H1 (cell line): ENCODE results near the gene SLC35G2. TPM values are rescaled to one million over a fixed set of nuclear protein-coding genes. Genes with fewer than 3 reads are reported as not detected.

ENCODE experiments used
- CTCF ChIA-PET: fragments of 300-600 bp; sonication (Branson Sonifier 250); formaldehyde crosslinking; loops from one replicate; lab custom pipeline; 2021; ENCODE audit not compliant: partially characterized antibody; lab: Charles Lee
- POLR2A ChIA-PET: fragments of 300-600 bp; sonication (Branson Sonifier 250); formaldehyde crosslinking; loops from one replicate; lab custom pipeline; 2021; ENCODE audit warnings: inconsistent platforms; ENCODE audit not compliant: partially characterized antibody; lab: Charles Lee
- DNase-seq, 2 experiments: peaks; one replicate each; pipeline versions ENCODE4 v3.0.0 to v3.0.0-alpha.2; 2010 to 2022; ENCODE audit warnings: low spot score in 2 of 2, low read depth in 1 of 2, mixed read lengths in 1 of 2
- FAIRE-seq: peaks from 2 replicates; lab custom pipeline; 2011; peaks lifted over from hg19 to GRCh38; lab: Jason Lieb, UNC
- H2AFZ ChIP-seq: 2 replicates; pipeline ENCODE4 v1.8.1; 2012; ENCODE audit warnings: low read length, inconsistent platforms
- H2AK5ac ChIP-seq: 2 replicates; pipeline ENCODE4 v1.6.1; 2013; ENCODE audit warnings: low read depth, low read length
- H2BK120ac ChIP-seq: replicated peaks from 2 replicates; pipeline ENCODE3; 2013; ENCODE audit warnings: low read depth, low read length, inconsistent platforms
- H2BK12ac ChIP-seq: 2 replicates; pipeline ENCODE4 v1.6.1; 2013; ENCODE audit warnings: low read depth, low read length
- H2BK15ac ChIP-seq: 2 replicates; pipeline ENCODE4 v1.6.1; 2013; ENCODE audit warnings: low read length
- H2BK20ac ChIP-seq: 2 replicates; pipeline ENCODE4 v1.6.1; 2013; ENCODE audit warnings: low read length
- H2BK5ac ChIP-seq: 2 replicates; pipeline ENCODE4 v1.6.1; 2013; ENCODE audit warnings: low read depth, low read length
- H3K14ac ChIP-seq: 2 replicates; pipeline ENCODE4 v1.6.1; 2013; ENCODE audit warnings: inconsistent platforms; ENCODE audit not compliant: insufficient read length
- H3K18ac ChIP-seq: 2 replicates; pipeline ENCODE4 v1.6.1; 2013; ENCODE audit warnings: low read length; ENCODE audit errors: extremely low read depth
- H3K23ac ChIP-seq: 2 replicates; pipeline ENCODE4 v1.6.1; 2013; ENCODE audit warnings: inconsistent platforms; ENCODE audit not compliant: insufficient read length
- H3K23me2 ChIP-seq: 2 replicates; pipeline ENCODE4 v1.6.1; 2013; ENCODE audit warnings: low read depth, low read length
- H3K27ac ChIP-seq: 2 replicates; pipeline ENCODE4 v1.6.1; 2011; ENCODE audit warnings: low read depth, low read length, inconsistent platforms
- H3K27me3 ChIP-seq, 4 experiments: replicated peaks in 1 of 4; 1 replicate in 1 of 4; 2 replicates in 3 of 4; pipeline versions ENCODE4 v1.6.1 to v1.8.1; 2011 to 2013; ENCODE audit warnings: low read length in 3 of 4, mild to moderate bottlenecking in 3 of 4, inconsistent platforms in 2 of 4, mixed read lengths in 2 of 4, moderate library complexity in 1 of 4; ENCODE audit not compliant: control insufficient read depth in 3 of 4, insufficient read depth in 3 of 4; ENCODE audit errors: extremely low read depth in 1 of 4
- H3K36me3 ChIP-seq, 4 experiments: 2 replicates each; pipeline versions ENCODE4 v1.6.1 to v1.8.1; 2011 to 2013; ENCODE audit warnings: mild to moderate bottlenecking in 4 of 4, low read length in 3 of 4, moderate library complexity in 2 of 4, control low read depth in 1 of 4, inconsistent platforms in 1 of 4; ENCODE audit not compliant: insufficient read depth in 4 of 4, control insufficient read depth in 2 of 4
- H3K4ac ChIP-seq: replicated peaks from 2 replicates; pipeline ENCODE3; 2013; ENCODE audit warnings: low read length, low read depth, mixed read lengths, inconsistent platforms; ENCODE audit not compliant: insufficient read length
- H3K4me1 ChIP-seq, 4 experiments: replicated peaks in 1 of 4; 1 replicate in 1 of 4; 2 replicates in 3 of 4; pipeline versions ENCODE4 v1.6.1 to v1.8.1; 2011 to 2013; ENCODE audit warnings: low read length in 3 of 4, inconsistent platforms in 2 of 4, mixed read lengths in 1 of 4; ENCODE audit not compliant: insufficient read depth in 4 of 4, control insufficient read depth in 3 of 4
- H3K4me2 ChIP-seq, 2 experiments: 2 replicates each; pipeline versions ENCODE4 v1.6.1 to v1.8.1; 2011 to 2013; ENCODE audit warnings: low read depth in 2 of 2, low read length in 2 of 2, control low read depth in 1 of 2, inconsistent platforms in 1 of 2, mild to moderate bottlenecking in 1 of 2; ENCODE audit not compliant: insufficient read depth in 1 of 2
- H3K4me3 ChIP-seq, 4 experiments: fragments of 200-600, 300-600 bp in 1 of 4; sonication (generic), shearing (Covaris generic), sonication (Bioruptor Twin) in 1 of 4; 2 replicates each; pipeline versions ENCODE4 v1.5.1 to v1.8.1; 2011 to 2016; ENCODE audit warnings: low read length in 4 of 4, low read depth in 3 of 4, control low read depth in 2 of 4, inconsistent platforms in 2 of 4, mild to moderate bottlenecking in 2 of 4, mixed read lengths in 1 of 4, moderate library complexity in 1 of 4; ENCODE audit not compliant: insufficient read depth in 2 of 4; ENCODE audit errors: extremely low read depth in 1 of 4
- H3K56ac ChIP-seq: replicated peaks from 2 replicates; pipeline ENCODE3; 2013; ENCODE audit warnings: low read depth, mild to moderate bottlenecking, mixed read lengths, low read length, inconsistent platforms; ENCODE audit not compliant: insufficient read length
- H3K79me1 ChIP-seq: 2 replicates; pipeline ENCODE4 v1.6.1; 2013; ENCODE audit warnings: low read depth, low read length, control low read depth
- H3K79me2 ChIP-seq, 2 experiments: 2 replicates each; pipeline versions ENCODE4 v1.6.1 to v1.8.1; 2012 to 2013; ENCODE audit warnings: low read length in 2 of 2, mild to moderate bottlenecking in 2 of 2, inconsistent platforms in 1 of 2; ENCODE audit not compliant: insufficient read depth in 2 of 2, control insufficient read depth in 1 of 2
- H3K9ac ChIP-seq, 4 experiments: replicated peaks in 1 of 4; 1 replicate in 1 of 4; 2 replicates in 3 of 4; pipeline versions ENCODE4 v1.6.1 to v1.8.1; 2011 to 2013; ENCODE audit warnings: low read depth in 3 of 4, low read length in 3 of 4, control low read depth in 2 of 4, mild to moderate bottlenecking in 2 of 4, moderate library complexity in 2 of 4, inconsistent platforms in 1 of 4; ENCODE audit errors: extremely low read depth in 1 of 4
- H3K9me3 ChIP-seq, 2 experiments: 2 replicates each; pipeline versions ENCODE4 v1.6.1 to v1.8.1; 2012 to 2013; ENCODE audit warnings: mild to moderate bottlenecking in 2 of 2, moderate library complexity in 2 of 2, control low read depth in 1 of 2, inconsistent platforms in 1 of 2, low read depth in 1 of 2, low read length in 1 of 2, mixed read lengths in 1 of 2; ENCODE audit not compliant: insufficient read depth in 2 of 2
- H4K20me1 ChIP-seq, 2 experiments: replicated peaks in 1 of 2; 2 replicates each; pipeline versions ENCODE3 to v1.8.1; 2011 to 2013; ENCODE audit warnings: inconsistent platforms in 2 of 2, low read length in 2 of 2, mild to moderate bottlenecking in 1 of 2; ENCODE audit not compliant: insufficient read depth in 2 of 2, control insufficient read depth in 1 of 2
- H4K5ac ChIP-seq: 2 replicates; pipeline ENCODE4 v1.6.1; 2013; ENCODE audit warnings: low read length, low read depth, mixed read lengths, inconsistent platforms; ENCODE audit not compliant: insufficient read length
- H4K8ac ChIP-seq: 2 replicates; pipeline ENCODE4 v1.8.0; 2013; ENCODE audit warnings: mild to moderate bottlenecking, moderate library complexity, low read length, inconsistent platforms; ENCODE audit not compliant: insufficient read depth; ENCODE audit errors: extremely low read depth
- H4K91ac ChIP-seq: replicated peaks from 2 replicates; pipeline ENCODE3; 2013; ENCODE audit warnings: low read length, mixed read lengths, inconsistent platforms; ENCODE audit not compliant: insufficient read length
- BACH1 ChIP-seq: IDR thresholded peaks from 2 replicates; pipeline ENCODE4 v1.6.1; 2012; ENCODE audit warnings: low read length, improper control_type of control experiment
- BCL11A ChIP-seq, 2 experiments: IDR thresholded peaks; one replicate each; pipeline ENCODE4 v1.6.1; 2011; ENCODE audit warnings: low read depth in 2 of 2, low read length in 2 of 2, mild to moderate bottlenecking in 2 of 2
- CBX8 ChIP-seq: fragments of 300-800, 300-1000 bp; sonication (generic); IDR thresholded peaks from 2 replicates; pipeline ENCODE4 v1.7.1; 2016; ENCODE audit warnings: low read depth, low read length, borderline replicate concordance
- CHD1 ChIP-seq: IDR thresholded peaks from 2 replicates; pipeline ENCODE4 v1.6.1; 2012; ENCODE audit warnings: low read depth, low read length, improper control_type of control experiment
- CTBP2 ChIP-seq: IDR thresholded peaks from 2 replicates; pipeline ENCODE4 v1.7.0; 2011; ENCODE audit warnings: borderline replicate concordance, mild to moderate bottlenecking, moderate library complexity, mixed read lengths, low read length; ENCODE audit not compliant: insufficient read depth, insufficient read length
- TBP ChIP-seq: IDR thresholded peaks from 2 replicates; pipeline ENCODE4 v1.6.1; 2011; ENCODE audit warnings: low read depth, low read length, improper control_type of control experiment
- ZNF274 ChIP-seq: IDR thresholded peaks from 2 replicates; pipeline ENCODE4 v1.7.0; 2012; ENCODE audit warnings: low read length, borderline replicate concordance; ENCODE audit errors: extremely low read depth
- WGBS, 2 experiments: shearing (Covaris generic) in 1 of 2; methylation state at CpG; one replicate each; pipeline versions ENCODE4 v1.1.6 to v1.1.7; 2013 to 2015; ENCODE audit warnings: low lambda C conversion rate in 2 of 2, mixed read lengths in 2 of 2, inconsistent platforms in 1 of 2, low coverage in 1 of 2, missing lambda C conversion rate in 1 of 2; ENCODE audit not compliant: insufficient replicate concordance in 2 of 2, insufficient coverage in 1 of 2, insufficient read length in 1 of 2; ENCODE audit errors: extremely low coverage in 1 of 2, missing lambda C conversion rate in 1 of 2; 5-methylcytosine and 5-hydroxymethylcytosine counted together
- polyA plus RNA-seq, 7 experiments: library from polyadenylated mRNA; depleted of rRNA in 3 of 7; stranded (reverse) in 5 of 7; unstranded in 2 of 7; fragments of >200 nt in 5 of 7; fragments of 200-250 nt in 2 of 7; gene quantifications; 1 replicate in 5 of 7; 2 replicates in 1 of 7; 4 replicates in 1 of 7; pipeline versions ENCODE4 v1.2.1 to v1.2.3, GENCODE V29; 2011 to 2013; ENCODE audit warnings: missing spikeins in 2 of 7, mixed read lengths in 2 of 7
- total RNA-seq: library from RNA; stranded (reverse); fragmentation: NEBNext Ultra II Directional; extraction: Animal tissue kit (Norgen Biotek cat#: 25700); gene quantifications from 2 replicates; pipeline ENCODE4 v1.2.1, GENCODE V29; 2021

Gene SLC35G2
- total and polyA plus RNA-seq, 2 of the 8 experiments (the other 6 are each of a cell fraction or from before 2014, with no cell fraction given) = 5.2 to 6.4 TPM

DNA sequence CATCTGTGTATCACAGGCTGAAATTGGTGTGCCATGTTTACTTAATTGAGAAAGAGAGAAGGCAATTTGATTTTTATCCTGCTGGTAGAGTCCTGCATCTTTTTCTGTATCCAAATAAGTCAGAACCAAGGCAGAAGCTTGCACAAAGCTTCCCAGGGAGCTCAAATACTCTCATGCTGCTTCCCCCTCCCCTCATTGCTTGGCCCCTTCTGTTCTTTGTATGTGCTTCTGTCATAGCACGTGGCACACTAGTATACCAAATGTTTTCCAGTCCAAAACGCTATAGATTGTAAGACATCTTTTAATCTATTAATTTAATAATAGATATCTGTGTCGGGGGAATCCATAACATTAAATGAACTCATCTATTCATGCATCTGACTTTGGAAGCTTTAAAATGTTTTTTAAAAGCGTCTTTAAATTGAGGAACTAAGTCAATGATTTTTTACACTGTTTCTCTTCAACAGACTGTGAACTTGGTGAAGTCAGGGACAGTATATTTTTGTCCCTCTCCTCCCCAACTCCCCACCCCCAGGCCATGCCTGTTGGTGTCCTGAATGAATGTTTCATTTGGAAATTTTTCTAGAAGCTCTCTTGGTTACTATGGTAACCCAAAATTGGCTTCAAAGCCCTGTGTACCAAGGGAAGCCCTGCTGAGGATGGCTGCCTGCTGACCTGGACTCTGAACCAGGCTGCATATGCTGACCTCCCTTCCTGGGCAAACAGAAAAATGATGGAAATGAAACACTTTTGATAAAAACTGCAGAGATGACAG, 26.2 kb upstream of the SLC35G2 start:
- no peak overlapping the region for H3K18ac ChIP-seq
- H3K27me3 ChIP-seq = no peaks in the 10 kb centered on the region
- 86% methylated on average over 4 of the region's 4 CpGs; no CpG with 5 or more reads in 1 of the 2 experiments for WGBS, 2 experiments
- no peaks in the 10 kb centered on the region for H3K79me2 ChIP-seq
- H4K20me1 ChIP-seq = no peaks in the 10 kb centered on the region
- no peak overlapping the region for H3K14ac ChIP-seq
- FAIRE-seq (no peak), DNase-seq (no peak)
- no peaks in the 10 kb centered on the region for H3K36me3 ChIP-seq
- H2BK15ac ChIP-seq = no peak overlapping the region
- H3K79me1 ChIP-seq = no peaks in the 10 kb centered on the region
- no peak overlapping the region for H3K56ac ChIP-seq
- H4K91ac ChIP-seq = no peak overlapping the region
- no peak overlapping the region for H4K5ac ChIP-seq
- H2AK5ac ChIP-seq = no peak overlapping the region
- H3K9ac ChIP-seq = no peak overlapping the region
- ChIA-PET CTCF (interaction anchor here (0.6 to 3.0 kb wide), 5 partner anchors 10 to 221 kb away, joined by 3 to 11 read pairs (median 3); no protein-coding TSS in a partner anchor), POLR2A (interaction anchor here (0.6 kb wide), 1 partner anchor 49 kb away, joined by 3 read pairs; no protein-coding TSS in a partner anchor)
- H3K27ac ChIP-seq = no peak overlapping the region
- H3K4me2 ChIP-seq = no peak overlapping the region
- H3K4me3 ChIP-seq = no peak overlapping the region
- H3K4ac ChIP-seq = no peak overlapping the region
- no peak overlapping the region for H3K23ac ChIP-seq
- H4K8ac ChIP-seq = no peak overlapping the region
- no peak overlapping the region for H2AFZ ChIP-seq
- no peak overlapping the region for H2BK12ac ChIP-seq
- no peaks in the 10 kb centered on the region for H3K4me1 ChIP-seq
- H3K9me3 ChIP-seq = no peaks in the 10 kb centered on the region
- no peaks in the 10 kb centered on the region for H3K23me2 ChIP-seq
- H2BK20ac ChIP-seq = no peak overlapping the region
- no peak overlapping the region for H2BK120ac ChIP-seq
- no peak overlapping the region for H2BK5ac ChIP-seq
- TF ChIP-seq CBX8 (no peak), CHD1 (no peak), BACH1 (no peak), TBP (no peak), CTBP2 (no peak), BCL11A (IDR thresholded peaks at IDR 0.05; ENCODE audit: low read depth in 2 of 2, low read length in 2 of 2) (no peak), ZNF274 (no peak)
